Measurements from ENCODE around the gene NUP153. TPM values are rescaled to one million over a fixed set of nuclear protein-coding genes. Genes with fewer than 3 reads are reported as not detected.
"Not testable (repeated sequence)": the region's sequence is repeated elsewhere in the genome, so short reads cannot be mapped to it uniquely, and the experiment has no call there.

NUP153 gene
- total RNA-seq, 2 donors from 2014 or later: 22.4 to 29.1 TPM

GRCh38 chr6:17584241-17584803, 122.4 kb downstream of the NUP153 start:
- intact Hi-C loops (cut with DNase I): loop anchor here (5.0 to 10.0 kb wide), 2 partner anchors 302 to 430 kb away; partner anchors contain the start of gene RBM24 (in 1 of the 2)
- no peak for DNase-seq (ENCODE audit: low spot score)

GRCh38 chr6:17583811-17584210, 122.9 kb downstream of the NUP153 start:
- intact Hi-C loops (cut with DNase I): loop anchor here (5.0 to 10.0 kb wide), 2 partner anchors 302 to 429 kb away; partner anchors contain the start of gene RBM24 (in 1 of the 2)

GRCh38 chr6:17581282-17581681, 125.4 kb downstream of the NUP153 start:
- intact Hi-C loops (cut with DNase I): loop anchor here (5.0 to 10.0 kb wide), 2 partner anchors 299 to 426 kb away; partner anchors contain the start of gene RBM24 (in 1 of the 2)
- DNase-seq (ENCODE audit: low spot score): not testable (repeated sequence)

More at GRCh38 chr6:17583811-17584210, 122.9 kb downstream of the NUP153 start:
- no peak for DNase-seq (ENCODE audit: low spot score)

- intact Hi-C loops (cut with DNase I): loop anchor here (5.0 to 10.0 kb wide), 2 partner anchors 298 to 426 kb away; partner anchors contain the start of gene RBM24 (in 1 of the 2)
- peak; percentile 83 for DNase-seq (ENCODE audit: low spot score)
Measured at GRCh38 chr6:17580518-17581048, 126.1 kb downstream of the NUP153 start.

GRCh38 chr6:17577059-17577458, 129.7 kb downstream of the NUP153 start:
- no peak for DNase-seq (ENCODE audit: low spot score)
- intact Hi-C loops (cut with DNase I): no loop called here

- intact Hi-C loops (cut with DNase I): no loop called here
- DNase-seq (ENCODE audit: low spot score): no peak
Measured at GRCh38 chr6:17574866-17575560, 131.7 kb downstream of the NUP153 start.

GRCh38 chr6:17565399-17565798, 141.3 kb downstream of the NUP153 start:
- intact Hi-C loops (cut with DNase I): no loop called here
- DNase-seq (ENCODE audit: low spot score): no peak

Other genes with a start within 250 kb of the NUP153 start
- gene FAM8A1, start 106.6 kb downstream of the NUP153 start, total RNA-seq: 10 to 100 TPM; 31.3 to 35.7 TPM